ENCODE results near the gene DNLZ.
"Not testable (repeated sequence)": the region's sequence is repeated elsewhere in the genome, so short reads cannot be mapped to it uniquely, and the experiment has no call there.

The DNLZ gene

GRCh38 chr9:136359774-136360718 is 3.5 kb downstream of the DNLZ start:
- DNase-seq (ENCODE audit: low spot score), result no peak

GRCh38 chr9:136358888-136359287 is 4.7 kb downstream of the DNLZ start:
- DNase-seq (ENCODE audit: low spot score), result no peak

- DNase-seq (ENCODE audit: low spot score), result no peak
Observed at GRCh38 chr9:136358016-136358415, 5.5 kb downstream of the DNLZ start.

- DNase-seq (ENCODE audit: low spot score), result no peak
Observed at GRCh38 chr9:136357202-136357725, 6.3 kb downstream of the DNLZ start.

- DNase-seq (ENCODE audit: low spot score), result no peak
Observed at GRCh38 chr9:136355616-136356557, 7.7 kb downstream of the DNLZ start.

GRCh38 chr9:136354592-136355085 is 8.9 kb downstream of the DNLZ start:
- no peak for DNase-seq (ENCODE audit: low spot score)

GRCh38 chr9:136353757-136354488 is 9.6 kb downstream of the DNLZ start:
- DNase-seq (ENCODE audit: low spot score), result no peak

- no peak for DNase-seq (ENCODE audit: low spot score)
Observed at GRCh38 chr9:136353088-136353487, 10.5 kb downstream of the DNLZ start.

GRCh38 chr9:136352682-136353081 is 10.9 kb downstream of the DNLZ start:
- no peak for DNase-seq (ENCODE audit: low spot score)

- DNase-seq (ENCODE audit: low spot score), result not testable (repeated sequence)
Observed at GRCh38 chr9:136351868-136352267, 11.7 kb downstream of the DNLZ start.

- no peak for DNase-seq (ENCODE audit: low spot score)
Observed at GRCh38 chr9:136351252-136351800, 12.2 kb downstream of the DNLZ start.

GRCh38 chr9:136349546-136349945 is 14.0 kb downstream of the DNLZ start:
- DNase-seq (ENCODE audit: low spot score), result no peak

GRCh38 chr9:136348691-136349090 is 14.9 kb downstream of the DNLZ start:
- no peak for DNase-seq (ENCODE audit: low spot score)

- no peak for DNase-seq (ENCODE audit: low spot score)
Observed at GRCh38 chr9:136347472-136348256, 15.9 kb downstream of the DNLZ start.

GRCh38 chr9:136346927-136347465 is 16.5 kb downstream of the DNLZ start:
- DNase-seq (ENCODE audit: low spot score), result no peak

- DNase-seq (ENCODE audit: low spot score), result no peak
Observed at GRCh38 chr9:136346157-136346481, 17.4 kb downstream of the DNLZ start.

- DNase-seq (ENCODE audit: low spot score), result no peak
Observed at GRCh38 chr9:136345281-136346156, 18.0 kb downstream of the DNLZ start.

- DNase-seq (ENCODE audit: low spot score), result no peak
Observed at GRCh38 chr9:136344544-136345280, 18.8 kb downstream of the DNLZ start.

- no peak for DNase-seq (ENCODE audit: low spot score)
Observed at GRCh38 chr9:136343884-136344269, 19.7 kb downstream of the DNLZ start.
